GM21423 (cell line): ENCODE measurements around the gene TREML4.

Source experiments
- ATAC-seq: cut with Tn5 transposase; IDR thresholded peaks from one replicate; pipeline ENCODE4 v1.9.1; 2021; ENCODE audit warnings: mild to moderate bottlenecking, moderate library complexity; ENCODE audit not compliant: unreplicated experiment

TREML4 gene

DNA sequence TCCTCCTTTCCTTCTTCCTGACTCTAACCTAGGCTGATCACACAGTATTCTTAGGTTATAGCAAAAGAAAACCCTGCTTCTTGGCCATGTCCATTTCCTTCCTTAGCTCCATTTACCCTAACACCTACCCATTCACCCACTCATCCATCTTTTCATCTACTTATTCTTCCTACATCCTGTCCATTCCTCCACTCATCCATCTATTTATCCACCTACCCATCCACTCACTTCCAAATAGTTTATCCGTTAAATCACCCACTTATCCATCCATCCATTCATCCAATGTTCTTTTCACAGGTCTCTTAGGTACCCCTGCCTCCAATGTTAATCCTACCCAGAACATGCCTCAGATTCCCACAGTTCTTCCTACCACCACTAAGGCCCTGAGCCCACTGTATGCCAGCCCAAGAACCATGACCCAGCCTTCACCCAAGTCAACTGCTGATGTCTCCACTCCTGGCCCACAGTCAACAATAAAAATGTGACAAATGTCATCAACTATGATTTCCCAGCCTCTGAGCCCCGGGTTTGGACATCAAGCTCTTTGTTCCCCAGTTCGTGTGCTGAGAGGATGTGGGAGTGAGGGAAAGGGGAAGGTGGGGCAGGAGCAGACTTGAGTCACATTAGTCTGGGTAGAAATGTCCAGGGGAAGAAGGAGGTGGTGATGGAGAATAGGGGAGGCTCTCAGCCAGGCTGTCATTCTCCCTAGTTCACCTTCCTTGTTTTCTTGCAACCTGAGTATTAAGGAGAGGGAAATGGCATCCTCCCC, 24.4 kb downstream of the TREML4 start:
- no peak for ATAC-seq

DNA sequence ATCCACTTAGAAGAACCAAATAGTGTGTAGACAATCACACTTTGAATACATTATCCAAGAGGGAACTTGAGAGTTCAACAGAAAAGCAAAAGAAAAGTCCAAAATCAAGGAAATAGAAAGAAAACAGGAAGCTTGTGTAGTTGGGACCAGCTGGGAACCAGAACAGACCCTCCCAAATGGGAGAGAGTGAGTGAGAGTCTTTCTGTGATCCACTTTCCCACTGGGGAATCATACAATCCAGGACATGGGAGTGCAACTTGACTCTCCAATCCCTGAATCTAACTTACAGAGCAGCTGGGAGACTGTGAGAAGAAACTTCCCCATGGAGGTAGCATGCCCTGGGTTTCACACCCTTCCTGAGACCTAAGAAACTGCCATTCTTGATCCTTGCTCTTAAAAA, 27.0 kb downstream of the TREML4 start:
- ATAC-seq: no peak

DNA sequence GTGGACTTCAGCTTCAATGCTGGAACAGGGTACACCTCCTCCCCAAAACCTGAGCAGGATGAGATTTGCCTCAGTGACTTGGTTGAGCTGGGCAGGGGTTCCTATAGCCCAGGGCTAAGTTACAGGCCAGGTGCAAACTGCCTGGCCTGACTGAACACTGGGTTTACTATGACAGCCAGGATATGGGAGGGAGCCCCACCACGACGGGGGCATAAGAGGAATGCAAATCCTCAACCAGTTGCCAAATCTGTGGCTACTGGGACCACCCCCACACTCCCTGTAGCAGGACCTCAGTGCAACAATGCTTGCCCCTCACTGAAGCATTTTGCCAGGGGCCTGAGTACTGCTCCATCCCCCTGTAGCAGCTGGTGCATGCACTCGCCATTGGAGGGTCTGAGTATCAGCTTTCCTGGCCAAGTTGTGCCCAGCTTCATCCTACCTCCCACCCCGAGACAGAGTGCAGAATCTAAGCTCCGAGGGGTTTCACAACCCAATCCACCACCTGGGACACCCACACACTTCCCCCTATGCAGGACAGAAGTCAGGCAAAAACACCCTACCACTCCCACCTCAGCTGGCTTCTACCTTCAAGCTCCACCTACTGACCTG, 27.6 kb downstream of the TREML4 start:
- ATAC-seq: no peak

DNA sequence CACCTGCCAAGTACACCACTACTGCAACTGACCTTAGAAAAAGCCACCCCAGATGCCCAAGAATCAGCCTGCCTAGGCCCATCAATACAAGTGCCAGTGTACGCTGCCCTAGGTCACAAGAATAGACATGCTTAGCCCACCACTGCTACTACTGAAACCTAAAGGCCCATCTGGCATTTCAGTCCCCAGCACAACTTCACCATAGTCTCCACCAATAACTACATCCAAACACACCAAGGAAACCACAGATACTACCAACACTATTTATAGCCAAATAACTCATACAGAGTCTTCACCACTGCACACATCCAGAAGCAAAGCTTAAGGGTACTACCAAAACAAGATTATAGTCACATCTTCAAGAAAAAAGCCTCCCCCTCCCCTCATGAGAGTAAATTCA, 28.2 kb downstream of the TREML4 start:
- no peak for ATAC-seq

DNA sequence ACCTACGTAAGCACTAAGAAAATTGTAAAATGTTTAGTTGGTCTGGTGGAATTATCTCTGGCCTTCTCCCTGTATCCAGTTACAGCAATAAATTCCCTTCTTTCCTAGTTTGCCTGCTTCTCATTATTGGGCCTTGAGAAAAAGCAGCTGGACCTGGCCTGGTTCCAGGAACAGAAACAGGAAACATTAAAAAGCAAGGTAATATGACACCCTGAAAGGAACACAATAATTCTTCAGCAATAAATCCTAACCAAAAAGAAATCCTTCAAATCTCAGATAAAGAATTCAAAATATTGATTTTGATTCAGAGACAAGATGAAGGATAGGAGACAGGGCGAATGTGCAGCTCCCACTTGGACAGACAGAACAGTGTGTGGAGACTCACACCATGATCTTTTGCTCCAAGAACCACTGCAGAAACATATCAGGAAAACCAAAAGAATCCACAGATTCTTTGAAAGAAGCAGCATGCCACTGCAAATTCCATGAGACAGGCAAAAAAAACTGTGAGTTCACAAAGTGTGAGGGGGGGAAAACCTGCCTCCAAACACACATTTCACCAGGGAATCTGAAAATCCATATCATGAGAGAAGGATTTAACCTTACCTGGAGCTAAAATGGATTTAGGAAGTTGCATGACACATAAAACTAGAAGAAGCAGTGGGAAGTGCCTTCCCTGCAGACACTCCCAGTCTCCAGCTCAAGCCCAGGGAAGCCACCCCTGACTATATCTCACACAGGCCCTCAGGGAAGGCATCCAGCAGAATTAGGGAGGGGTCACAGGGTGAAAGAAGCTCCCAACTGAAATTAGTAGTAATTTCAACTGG, 29.4 kb downstream of the TREML4 start:
- no peak for ATAC-seq

DNA sequence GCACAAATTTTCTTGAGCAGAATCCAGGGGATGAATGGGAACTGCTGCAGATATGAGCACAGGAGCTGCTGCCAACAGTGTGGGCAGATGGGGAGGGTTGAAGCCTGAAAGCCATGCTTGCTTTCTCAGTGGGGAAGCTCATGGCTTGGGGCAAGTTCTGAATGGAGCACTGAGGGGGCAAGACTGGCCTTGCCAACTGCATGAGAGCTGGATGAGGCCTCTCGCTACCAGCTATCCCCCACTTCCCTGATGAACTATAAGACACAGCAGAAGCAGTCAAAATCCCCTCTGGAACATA, 30.0 kb downstream of the TREML4 start:
- ATAC-seq: no peak

DNA sequence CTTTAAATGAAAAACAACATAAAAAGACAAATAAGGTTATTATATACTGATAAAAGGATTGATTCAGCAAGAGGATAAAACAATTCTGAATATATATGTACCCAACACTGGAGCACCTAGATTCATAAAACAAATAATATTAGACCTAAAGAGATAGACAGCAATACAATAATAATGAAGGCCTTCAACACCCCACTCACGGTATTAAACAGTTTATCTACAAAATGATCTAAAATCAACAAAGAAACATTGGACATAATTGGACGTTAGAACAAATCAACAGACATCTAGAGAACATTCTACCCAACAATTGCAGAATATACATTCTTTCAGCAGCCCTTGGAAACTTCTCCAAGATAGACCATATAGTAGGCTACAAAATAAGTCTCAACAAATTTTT, 34.3 kb downstream of the TREML4 start:
- ATAC-seq: no peak

DNA sequence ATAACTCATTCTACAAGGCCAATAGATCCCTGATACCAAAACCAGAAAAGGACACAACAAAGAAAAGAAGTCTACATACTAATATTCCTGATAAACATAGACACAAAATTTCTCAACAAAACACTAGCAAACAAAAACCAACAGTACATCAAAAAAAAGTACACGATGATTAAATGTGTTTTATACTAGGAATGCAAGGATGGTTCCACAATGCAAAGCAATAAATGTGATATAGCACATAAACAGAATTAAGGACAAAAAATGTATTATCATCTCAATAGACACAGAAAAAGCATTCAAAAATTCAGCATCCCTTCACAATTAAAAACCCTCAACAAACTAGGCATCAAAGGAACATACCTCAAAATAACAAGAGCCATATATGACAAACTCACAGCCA, 35.1 kb downstream of the TREML4 start:
- ATAC-seq: no peak

DNA sequence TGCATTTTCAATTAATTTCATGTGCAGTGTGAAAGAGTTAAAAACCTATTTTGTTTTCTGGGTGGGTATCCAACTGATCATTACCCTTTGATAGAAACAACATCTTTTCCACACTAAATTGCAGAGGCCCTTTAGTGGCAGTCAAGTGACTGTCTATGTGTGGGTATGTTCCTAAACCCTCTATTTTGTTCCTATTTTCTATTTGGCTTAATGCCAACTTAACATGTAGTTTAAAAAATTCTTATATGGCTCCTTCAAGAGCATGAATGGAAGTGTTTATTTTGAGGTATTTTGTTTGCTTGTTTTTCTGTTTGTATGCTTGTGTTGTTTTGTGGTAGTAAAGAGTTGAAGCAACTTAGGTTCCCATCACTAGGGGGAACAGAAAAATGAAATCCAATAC, 38.4 kb downstream of the TREML4 start:
- ATAC-seq: no peak

DNA sequence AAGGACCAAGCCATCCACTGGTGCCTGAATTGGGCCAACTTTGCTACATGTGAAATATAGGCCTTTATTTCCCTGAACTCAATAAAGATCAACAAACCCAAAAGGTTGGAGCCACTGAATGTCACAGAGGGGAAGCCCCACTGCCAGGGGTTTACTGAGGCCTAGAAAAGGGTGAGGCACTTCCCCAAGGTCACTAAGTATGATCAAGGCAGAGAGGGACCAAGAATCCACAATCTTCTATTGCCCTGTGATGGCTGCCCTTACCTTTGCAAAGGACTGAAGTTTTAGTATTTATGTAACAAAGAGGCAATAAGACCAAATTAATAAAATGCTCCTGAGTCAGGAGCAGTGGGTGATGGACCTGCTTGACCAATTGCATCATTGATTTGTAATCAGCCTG, 40.3 kb downstream of the TREML4 start:
- ATAC-seq: no peak

DNA sequence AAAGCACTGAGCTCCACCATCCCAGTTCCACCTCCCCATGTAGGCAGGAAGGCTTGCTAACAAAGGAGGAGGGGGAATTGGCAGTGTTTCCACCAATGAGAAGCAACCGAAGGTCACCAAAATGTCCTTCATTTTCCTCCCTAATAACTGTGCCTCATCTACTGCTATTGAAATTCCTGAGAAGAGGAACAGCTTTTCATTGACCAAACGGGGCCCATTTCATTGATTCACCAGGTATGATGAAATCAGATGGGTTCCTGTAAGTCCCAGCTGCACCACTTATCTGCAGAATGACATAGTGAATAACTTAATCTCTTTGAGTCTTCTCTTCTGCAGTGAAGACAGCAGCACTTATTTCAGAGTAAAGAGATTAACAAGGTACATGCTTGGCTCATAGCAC, 41.0 kb downstream of the TREML4 start:
- no peak for ATAC-seq

DNA sequence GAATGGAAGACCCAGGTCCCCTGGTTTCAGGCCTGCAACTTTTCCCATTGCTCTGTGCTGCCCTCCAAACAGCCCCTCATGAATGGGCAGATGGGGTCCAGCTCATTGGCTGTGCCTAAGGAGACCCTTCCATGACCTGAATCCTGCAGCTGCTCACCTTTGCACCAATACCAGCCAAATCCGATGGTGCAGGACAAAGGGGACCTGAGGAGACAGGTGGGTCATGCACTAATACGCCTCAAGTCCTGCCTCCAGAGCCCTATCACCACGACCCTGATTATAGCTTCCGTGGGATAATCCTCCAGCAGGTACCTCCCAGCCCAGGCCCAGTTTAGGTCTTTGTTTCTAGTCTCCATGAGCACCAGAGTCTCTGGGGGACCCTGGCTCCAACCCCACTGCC, 41.6 kb downstream of the TREML4 start:
- no peak for ATAC-seq

DNA sequence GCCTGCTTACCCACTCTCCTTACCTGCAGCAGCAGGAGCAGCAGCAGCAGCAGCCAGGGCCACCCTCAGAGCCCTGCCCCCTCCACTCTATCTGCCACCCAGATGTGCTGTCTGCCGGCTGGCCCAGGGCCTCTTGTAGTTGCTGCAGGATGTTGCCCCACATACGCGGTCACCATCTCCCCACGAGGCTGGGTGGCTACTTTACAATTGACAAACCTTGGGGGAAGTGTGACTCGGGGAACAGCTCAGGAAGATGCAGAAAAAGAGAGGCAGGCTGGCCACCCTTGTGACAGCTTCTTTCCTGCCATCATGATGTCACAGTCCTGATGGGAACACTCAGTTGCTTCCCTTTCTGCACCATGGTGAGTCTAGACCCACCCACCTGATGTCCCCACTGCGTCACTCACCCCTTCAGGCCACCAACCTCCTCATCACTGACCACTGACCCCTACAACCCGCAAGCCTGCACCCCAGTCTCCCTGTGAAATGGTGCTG, 43.8 kb downstream of the TREML4 start:
- ATAC-seq: no peak

DNA sequence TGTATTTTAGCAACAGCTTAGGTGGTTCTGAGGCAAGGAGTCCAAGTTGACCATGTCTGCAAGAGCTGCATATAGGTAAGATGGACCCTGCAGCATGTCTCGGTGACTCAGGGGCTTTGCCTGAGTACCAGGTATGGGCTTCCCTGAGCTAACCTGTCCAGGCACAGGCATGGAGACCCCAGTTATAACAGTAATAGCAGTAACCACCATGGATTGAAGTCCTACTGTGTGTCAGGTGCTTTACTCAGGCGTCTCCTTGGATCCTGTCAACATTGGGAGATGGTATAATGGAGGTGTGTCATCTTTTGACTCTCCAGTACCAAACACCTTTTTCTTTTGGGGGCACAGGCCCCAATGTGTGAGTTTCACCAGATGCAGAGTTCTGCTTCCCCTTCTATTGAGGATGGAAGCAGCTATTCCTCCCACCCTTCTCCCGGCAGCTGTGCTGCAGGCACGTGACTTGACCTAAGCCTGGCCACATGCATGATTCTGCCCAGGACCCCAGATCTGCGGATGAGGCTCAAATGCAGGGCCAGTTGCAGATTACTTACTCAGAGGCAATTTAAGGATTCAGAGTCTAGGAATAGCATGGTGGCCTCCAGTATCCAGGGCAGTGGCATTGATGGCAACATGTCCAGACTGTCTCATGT, 44.6 kb downstream of the TREML4 start:
- ATAC-seq: no peak

DNA sequence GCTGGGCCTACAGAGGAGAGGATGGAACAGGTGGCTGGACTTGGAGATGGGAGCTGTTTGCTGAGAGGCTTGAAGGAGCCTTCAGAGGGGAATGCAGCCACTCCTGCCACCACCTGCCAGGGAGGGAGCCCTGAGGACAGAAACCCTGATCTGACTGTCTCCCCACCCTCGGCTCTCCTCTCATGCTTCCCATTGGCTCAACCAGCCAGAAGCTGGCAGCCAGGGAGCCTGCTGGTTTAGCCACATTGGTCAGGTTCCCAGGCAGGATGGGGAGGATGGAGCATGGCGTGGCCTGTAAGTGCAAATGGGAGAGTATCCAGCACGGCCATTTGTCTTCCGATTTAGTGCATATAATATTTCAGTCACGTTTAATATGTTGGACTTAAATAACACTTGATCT, 45.6 kb downstream of the TREML4 start:
- no peak for ATAC-seq

DNA sequence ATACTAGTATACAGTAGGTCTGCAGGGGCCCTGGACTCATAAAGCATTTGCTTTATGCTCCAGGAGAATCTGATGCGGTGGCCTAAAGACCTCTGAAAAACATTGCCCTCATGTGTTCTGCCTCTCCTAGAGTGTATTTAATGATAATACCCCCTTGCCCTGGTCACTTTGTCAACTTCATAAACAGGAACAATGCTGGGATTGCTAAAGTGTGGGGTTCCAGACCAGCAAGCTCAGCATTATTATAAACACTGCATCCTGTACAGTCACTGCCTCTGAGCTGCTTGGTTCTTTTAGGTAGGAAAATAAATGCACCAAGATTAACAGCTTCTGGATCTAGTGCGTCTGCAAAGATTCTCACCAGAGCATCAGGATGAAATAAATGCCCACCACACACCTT, 46.1 kb downstream of the TREML4 start:
- ATAC-seq: no peak

DNA sequence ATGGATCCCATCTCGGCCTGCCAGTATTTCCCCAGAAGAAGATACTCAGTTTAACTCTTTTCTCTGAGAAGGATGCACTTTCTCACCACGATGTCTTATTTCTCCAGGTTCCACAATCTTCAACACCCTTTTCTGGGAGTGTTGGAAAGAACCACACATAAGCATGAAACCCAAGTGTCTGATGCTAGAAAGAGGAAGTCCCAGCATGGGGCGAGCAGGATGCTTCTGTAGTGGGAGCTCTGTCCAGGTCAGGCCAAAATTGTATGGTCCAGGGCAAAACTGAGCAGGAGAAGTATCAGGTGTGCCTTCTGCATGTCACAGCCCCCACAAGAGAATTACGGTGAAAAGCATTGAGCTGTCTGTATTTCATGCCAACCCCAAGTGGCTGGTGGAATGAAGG, 47.3 kb downstream of the TREML4 start:
- no peak for ATAC-seq

DNA sequence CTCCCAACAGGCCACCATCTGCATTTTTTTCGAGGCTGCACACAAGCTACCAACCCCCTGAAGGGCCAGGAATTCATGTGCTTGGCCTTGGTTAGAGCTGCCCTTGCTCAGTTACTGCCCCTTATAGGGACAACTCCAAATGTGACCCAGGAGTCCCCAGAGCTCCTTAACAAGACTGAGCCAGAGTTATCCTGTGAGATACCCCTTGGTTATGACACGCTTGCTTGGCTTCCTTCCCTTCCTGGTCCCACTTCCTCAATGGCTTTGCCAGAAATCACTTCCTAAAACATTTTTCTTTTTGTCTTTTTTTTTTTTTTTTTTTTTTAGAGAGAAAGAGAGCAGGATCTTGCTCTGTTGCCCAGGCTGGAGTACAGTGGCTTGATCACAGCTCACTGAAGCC, 49.5 kb downstream of the TREML4 start:
- no peak for ATAC-seq

DNA sequence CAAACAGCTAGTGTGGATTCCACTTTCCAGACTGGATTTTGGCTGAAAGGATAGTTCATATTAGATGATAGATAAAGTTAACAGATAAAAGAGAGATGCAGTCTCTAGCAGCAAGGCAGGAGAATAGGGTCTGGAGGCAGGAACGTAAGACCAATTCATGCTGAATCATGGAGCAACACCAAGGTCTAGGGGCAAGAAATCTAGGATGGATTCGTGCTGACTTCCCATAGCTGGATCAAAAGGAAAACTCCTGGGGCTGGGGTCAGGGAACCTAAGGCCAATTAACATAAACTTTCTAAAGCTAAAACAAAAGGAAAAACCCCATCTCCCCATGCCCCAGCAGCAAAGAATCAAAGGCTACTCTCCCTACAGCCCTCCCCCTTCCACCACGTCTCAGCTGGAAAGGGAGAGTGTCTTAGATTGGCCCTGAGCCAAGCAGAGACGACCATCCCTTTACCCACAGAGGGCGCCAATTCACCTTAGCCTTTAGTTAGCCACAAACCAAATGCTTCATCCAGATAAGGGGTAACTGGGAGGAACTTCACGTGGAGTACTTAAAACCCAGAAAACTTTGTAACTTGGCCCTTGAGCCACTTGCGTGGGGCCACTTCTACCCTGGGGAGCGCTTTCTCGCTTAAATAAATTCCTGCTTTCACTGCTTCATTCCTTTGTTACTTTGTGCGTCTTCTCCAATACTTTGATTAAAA, 50.7 kb downstream of the TREML4 start:
- ATAC-seq: no peak

DNA sequence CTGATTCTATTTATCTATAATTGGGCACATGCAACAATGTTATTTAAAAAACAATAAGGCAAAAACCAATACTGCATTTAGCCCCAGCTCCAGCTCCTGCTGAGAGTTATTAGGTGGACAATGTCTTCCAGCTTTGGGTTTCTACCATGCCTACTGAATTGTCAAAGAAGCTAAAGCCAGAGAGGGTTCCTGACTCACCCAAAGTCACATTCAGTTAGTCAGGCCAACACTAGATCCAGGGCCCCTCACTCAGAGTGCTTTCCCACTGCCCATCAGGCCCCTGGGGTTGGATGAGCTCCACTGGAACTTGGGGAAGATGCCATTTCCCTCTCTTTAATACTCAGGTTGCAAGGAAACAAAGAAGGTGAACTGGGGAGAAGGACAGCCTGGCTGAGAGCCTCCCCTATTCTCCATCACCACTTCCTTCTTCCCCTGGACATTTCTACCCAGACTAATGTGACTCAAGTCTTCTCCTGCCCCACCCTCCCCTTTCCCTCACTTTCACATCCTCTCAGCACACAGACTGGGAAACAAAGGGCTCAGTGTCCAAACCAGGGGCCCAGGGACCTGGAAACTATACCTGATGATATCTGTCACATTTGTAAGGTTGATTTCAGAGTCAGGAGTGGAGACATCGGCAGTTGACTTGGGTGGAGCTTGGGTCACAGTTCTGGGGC, 52.4 kb downstream of the TREML4 start:
- no peak for ATAC-seq
